ENCODE data around the gene ERCC6L2.

The ERCC6L2 gene

GRCh38 chr9:95981761-95982390 is 106.4 kb downstream of the ERCC6L2 start:
- DNase-seq = no peak

DNA sequence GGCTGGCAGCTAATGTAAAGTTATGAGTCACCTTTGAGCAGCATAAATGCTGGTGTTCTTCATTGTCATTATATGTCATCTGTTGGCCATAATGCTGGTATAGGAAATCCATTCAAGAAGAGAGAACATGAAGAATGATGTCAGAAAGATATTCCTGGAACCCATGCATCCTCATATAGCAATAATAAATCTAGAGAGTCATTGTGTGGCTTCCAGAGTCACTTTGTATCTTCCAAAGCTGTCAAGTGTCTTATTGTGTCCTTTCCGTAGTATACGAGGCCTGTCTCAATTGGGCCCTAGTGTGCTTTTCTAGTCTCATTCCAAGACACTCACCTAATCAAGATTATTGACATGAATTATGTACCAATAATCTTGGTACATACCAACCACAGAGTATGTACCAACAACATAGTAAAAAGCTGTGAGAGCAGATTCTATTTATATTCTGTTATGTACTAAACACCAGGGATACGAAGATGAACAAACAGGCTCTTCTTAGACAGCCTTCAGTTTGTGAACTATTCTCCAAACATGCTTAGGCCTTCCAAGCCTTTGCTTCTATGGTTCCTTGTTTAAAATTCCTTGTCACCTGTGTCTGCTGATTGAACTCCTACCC is 110.1 kb downstream of the ERCC6L2 start:
- DNase-seq = no peak

DNA sequence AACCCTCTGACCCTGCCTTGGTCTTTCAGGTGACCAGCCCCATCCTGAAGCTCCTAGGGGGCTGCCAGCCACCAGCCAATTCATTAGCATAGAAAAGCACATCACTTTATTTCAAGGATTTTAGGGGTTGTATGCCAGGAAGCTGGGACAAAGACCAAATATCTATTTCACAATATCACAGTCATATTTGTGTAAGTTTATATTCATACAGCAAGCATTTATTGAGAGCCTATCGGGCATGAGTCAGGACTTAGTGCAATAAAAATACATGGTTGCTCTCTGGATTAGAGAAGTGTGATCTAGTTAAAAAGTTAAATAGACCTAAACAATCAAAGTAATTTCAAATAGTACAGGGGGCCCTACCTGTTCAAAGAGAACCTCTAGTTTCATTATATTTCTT is 113.8 kb downstream of the ERCC6L2 start:
- DNase-seq = no peak

DNA sequence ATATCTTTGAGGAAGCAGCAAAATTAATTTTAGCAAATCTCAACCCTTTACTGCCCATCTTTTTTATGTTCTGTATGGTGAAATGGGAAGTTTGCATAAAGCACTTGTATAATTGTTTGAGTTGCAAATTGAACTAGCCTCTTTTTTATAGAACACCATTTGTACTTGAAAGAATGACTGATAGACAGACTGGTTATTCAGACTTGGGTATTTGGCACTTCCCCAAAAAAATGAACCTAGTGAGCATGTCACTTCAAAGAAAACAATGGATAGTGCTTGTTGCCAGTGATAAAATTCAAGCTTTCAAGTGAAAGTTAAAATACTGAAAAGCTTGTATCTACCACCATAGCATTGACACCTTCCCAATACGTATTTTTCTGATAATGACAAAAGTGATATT is 115.8 kb downstream of the ERCC6L2 start:
- no peak for DNase-seq

GRCh38 chr9:95992536-95992935 is 117.0 kb downstream of the ERCC6L2 start:
- no peak for DNase-seq

- no peak for DNase-seq
Observed at GRCh38 chr9:95993337-95993736, 117.8 kb downstream of the ERCC6L2 start.

DNA sequence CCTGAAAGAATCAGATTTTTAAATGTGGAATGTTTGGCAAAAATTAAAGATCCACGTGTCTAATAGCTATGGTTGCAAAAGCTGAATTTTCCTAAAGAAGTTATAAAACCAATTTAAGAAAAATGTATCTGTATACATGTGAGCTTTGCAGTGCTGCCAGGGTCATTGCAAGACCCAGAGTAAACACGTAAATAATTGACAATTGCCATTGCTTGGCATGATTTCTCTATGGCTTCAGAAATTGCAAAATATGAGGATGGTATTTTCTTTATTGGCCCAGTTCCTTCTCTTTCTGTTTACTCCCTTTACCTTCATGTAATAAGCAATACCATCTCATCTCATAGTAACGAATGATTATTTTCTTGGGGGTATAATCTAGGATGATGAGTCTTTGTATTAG is 123.9 kb downstream of the ERCC6L2 start:
- DNase-seq = no peak

GRCh38 chr9:96004379-96004778 is 128.9 kb downstream of the ERCC6L2 start:
- no peak for DNase-seq

- DNase-seq = no peak
Observed at GRCh38 chr9:96006296-96006879, 130.9 kb downstream of the ERCC6L2 start.

GRCh38 chr9:96006961-96007360 is 131.5 kb downstream of the ERCC6L2 start:
- no peak for DNase-seq

- DNase-seq = no peak
Observed at GRCh38 chr9:96008502-96009222, 133.2 kb downstream of the ERCC6L2 start.

DNA sequence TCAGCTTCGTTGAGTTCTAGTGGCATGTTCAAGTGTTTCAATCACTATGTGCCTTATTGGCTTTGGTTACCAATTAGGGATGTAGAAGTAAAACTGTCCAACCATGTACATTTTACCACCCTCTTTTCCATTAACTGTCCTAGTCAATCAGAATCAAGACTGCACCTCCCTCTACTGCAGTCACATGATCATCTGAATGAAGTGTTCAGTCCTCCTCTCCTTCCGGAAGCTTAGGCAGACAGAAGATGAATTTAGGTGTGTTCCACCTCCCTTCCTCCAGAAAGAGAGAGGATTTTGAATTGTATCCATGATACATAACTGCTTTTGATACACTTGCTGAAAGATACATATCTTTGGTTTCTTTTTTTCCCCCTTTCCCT is 133.7 kb downstream of the ERCC6L2 start:
- DNase-seq = no peak

- DNase-seq = no peak
Observed at GRCh38 chr9:96009690-96010472, 134.4 kb downstream of the ERCC6L2 start.

DNA sequence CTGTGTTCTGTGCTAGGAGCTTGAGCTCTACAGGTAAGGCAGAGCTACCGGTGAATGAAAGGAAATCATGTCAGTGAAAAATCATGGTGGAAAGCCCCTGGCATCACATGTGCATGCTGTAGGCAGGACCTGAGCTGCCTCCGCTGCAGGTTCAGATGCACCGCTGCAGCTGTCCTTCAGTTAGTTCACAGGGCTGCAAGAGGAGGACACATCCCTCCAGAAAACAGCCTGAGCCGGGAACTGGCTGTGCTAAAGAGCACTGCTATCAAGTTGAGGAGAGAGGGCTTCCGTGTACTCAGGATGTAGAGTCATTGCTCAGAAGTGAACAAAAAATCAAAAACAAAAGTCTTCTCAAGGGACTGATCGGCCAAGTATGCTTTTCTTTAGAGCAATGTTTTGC is 138.6 kb downstream of the ERCC6L2 start:
- no peak for DNase-seq

GRCh38 chr9:96015876-96016686 is 140.6 kb downstream of the ERCC6L2 start:
- DNase-seq = no peak
